ENCODE results near the gene FILIP1.

DNA sequence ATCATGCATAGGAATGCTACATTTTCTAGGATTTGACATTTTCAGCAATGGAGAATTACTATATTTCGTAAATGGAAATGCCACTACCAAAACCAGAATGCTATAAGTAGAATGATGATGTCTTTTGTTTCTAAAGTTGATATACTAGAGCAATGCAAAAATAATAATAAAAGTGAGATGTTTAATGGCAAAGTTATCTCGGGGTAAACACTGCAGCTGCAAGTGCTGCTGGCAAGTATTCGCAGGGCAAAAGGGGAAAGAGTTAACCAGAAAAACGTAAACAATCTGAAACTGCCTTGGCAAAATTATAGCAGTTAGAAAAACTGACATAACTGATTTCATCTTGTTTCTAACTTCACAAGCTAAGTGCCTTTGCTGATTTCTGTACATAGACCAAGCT is 45.5 kb upstream of the FILIP1 start:
- TF ChIP-seq, protein P1, sequence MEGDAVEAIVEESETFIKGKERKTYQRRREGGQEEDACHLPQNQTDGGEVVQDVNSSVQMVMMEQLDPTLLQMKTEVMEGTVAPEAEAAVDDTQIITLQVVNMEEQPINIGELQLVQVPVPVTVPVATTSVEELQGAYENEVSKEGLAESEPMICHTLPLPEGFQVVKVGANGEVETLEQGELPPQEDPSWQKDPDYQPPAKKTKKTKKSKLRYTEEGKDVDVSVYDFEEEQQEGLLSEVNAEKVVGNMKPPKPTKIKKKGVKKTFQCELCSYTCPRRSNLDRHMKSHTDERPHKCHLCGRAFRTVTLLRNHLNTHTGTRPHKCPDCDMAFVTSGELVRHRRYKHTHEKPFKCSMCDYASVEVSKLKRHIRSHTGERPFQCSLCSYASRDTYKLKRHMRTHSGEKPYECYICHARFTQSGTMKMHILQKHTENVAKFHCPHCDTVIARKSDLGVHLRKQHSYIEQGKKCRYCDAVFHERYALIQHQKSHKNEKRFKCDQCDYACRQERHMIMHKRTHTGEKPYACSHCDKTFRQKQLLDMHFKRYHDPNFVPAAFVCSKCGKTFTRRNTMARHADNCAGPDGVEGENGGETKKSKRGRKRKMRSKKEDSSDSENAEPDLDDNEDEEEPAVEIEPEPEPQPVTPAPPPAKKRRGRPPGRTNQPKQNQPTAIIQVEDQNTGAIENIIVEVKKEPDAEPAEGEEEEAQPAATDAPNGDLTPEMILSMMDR (IDR thresholded peaks at IDR 0.05; ENCODE audit: insufficient read depth, low read length) = no peak
- TF ChIP-seq, protein P2, sequence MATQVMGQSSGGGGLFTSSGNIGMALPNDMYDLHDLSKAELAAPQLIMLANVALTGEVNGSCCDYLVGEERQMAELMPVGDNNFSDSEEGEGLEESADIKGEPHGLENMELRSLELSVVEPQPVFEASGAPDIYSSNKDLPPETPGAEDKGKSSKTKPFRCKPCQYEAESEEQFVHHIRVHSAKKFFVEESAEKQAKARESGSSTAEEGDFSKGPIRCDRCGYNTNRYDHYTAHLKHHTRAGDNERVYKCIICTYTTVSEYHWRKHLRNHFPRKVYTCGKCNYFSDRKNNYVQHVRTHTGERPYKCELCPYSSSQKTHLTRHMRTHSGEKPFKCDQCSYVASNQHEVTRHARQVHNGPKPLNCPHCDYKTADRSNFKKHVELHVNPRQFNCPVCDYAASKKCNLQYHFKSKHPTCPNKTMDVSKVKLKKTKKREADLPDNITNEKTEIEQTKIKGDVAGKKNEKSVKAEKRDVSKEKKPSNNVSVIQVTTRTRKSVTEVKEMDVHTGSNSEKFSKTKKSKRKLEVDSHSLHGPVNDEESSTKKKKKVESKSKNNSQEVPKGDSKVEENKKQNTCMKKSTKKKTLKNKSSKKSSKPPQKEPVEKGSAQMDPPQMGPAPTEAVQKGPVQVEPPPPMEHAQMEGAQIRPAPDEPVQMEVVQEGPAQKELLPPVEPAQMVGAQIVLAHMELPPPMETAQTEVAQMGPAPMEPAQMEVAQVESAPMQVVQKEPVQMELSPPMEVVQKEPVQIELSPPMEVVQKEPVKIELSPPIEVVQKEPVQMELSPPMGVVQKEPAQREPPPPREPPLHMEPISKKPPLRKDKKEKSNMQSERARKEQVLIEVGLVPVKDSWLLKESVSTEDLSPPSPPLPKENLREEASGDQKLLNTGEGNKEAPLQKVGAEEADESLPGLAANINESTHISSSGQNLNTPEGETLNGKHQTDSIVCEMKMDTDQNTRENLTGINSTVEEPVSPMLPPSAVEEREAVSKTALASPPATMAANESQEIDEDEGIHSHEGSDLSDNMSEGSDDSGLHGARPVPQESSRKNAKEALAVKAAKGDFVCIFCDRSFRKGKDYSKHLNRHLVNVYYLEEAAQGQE (IDR thresholded peaks at IDR 0.05; ENCODE audit: insufficient replicate concordance, low read depth) = no peak

Data from HL-60 (cell line).